NCI-H226 (cell line): Measurements from ENCODE around the gene GNPNAT1.

Experiments used
- DNase-seq: peaks from one replicate; pipeline ENCODE4 v3.0.0-alpha.2; 2015

GNPNAT1 gene

GRCh38 chr14:52791223-52792096, at the start of gene GNPNAT1:
Gene GNPNAT1, minus strand, starts transcription at chr14:52791607. Its CDS starts 6,957 bp downstream, at chr14:52784650.
- DNase-seq: peak; percentile 96

DNA sequence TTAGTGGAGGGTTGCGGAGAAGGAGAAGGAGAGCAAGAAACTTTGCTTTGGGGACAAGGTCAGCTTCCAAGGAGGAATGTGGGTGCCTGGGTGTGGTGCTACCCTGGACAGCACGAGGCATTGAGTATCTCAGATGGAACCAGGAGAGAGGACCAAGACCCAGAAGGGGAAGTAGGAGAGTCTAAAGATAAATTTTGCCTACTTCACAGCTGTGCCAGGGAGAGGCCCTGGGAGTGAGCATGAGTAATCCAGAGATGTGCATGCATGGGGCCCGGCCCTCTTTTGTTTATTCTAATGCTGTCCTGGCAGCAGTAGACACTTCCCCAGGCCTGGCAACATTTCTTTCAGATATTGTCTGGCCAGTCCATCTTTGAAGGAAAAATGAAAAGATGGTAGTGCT, 49.5 kb upstream of the GNPNAT1 start:
- DNase-seq: peak; percentile 86

- DNase-seq: no peak
Measured at GRCh38 chr14:52837451-52837850, 46.0 kb upstream of the GNPNAT1 start.

DNA sequence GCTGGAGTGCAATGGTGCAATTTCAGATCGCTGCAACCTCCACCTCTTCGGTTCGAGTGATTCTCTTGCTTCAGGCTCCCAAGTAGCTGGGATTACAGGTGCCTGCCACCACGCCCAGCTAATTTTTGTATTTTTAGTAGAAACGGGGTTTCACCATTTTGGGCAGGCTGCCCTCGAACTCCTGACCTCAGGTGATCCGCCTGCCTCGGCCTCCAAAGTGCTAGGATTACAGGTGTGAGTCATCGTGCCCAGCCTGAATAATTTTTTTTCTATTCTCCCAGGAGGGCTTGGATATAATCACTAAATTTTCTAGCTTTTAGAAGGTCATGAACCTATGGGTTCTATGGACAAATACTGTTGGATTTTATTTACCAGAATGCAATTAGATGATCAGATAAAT, 44.7 kb upstream of the GNPNAT1 start:
- no peak for DNase-seq

DNA sequence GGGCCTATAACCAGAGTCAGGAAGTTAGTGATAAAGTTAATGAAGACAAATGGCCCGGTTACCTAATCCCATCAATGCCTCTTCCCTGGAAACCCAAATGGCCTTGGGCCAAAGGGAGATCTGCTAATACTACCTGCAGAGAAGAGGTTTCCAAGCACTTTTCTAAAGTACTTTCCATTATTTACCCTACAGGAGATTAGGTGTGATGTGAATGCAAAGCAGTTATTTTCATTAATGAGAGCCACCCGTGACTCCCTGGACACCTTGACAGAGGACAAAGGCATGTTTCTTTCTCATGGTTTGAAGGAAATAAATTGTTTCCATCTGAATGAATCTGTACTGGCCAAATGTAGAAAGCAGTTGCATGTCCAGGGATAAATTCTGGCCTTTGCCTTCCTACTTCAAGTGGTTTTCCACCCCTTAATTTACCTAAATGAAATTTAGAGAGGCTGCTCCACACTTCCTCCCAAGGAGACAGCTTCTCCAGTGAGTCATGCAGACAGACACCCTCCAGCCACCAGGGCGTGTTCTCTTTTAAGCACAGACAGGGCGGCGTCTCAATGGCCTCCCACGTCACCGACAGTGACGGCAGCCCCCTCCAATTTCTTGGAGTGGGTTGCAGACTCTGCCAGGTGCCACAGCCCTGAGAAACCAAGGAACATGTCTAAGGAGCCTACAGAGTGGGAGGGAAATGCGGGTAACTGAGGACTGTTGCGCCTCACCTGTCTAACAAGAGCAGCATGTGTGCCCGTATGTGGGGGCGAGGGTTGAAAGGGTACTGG, 43.9 kb upstream of the GNPNAT1 start:
- peak; percentile 77 for DNase-seq

GRCh38 chr14:52834440-52834842, 43.0 kb upstream of the GNPNAT1 start:
- DNase-seq: peak; percentile 88

GRCh38 chr14:52833891-52834290, 42.5 kb upstream of the GNPNAT1 start:
- no peak for DNase-seq

DNA sequence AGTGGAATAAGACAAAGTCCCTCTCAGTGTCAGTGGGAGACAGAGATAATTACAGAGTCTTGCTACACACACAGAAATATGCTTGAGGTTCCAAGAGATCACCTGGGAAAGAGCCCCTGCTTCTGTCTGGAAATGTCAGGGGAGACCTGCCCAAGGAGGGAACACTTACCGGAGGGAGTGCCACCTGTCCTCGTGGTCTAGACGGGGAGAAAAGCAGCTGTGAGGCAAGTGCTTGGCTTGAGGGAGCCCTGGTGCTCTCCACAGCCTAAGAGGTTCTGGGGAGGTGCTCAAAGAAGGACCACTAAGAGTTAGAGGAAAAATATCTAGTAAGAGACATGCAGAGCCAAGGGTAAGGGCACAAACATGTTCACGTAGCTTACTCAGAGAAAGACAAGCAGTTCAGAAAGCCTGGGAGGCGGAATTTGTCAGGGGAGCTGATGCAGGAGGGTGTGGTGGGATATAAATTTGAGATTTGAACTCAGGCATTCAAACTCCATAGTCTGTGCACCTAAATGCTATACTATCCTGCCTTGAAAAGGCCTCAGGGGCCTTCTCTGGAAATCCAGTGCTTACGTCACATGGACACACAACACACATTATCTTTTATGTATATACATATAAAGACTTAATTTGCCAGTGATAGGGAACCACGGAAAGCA, 38.2 kb upstream of the GNPNAT1 start:
- no peak for DNase-seq

DNA sequence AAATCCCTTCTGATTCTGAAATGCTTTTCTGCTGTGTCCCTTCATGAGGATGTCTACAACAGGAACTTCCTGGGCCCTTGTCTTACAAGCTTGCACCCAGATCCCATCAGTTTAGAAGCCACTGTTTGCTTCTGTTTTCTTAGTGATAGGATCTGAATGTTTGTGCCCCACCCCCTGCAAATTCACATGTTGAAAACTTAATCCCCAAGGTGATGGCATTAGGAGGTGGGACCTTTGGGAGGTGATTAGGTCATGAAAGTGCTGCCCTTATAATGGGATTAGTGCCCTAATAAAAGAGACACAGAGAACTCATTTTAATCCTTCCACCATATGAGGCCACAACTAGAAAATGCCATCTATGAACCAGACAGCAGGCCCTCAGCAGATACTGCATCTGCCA, 36.0 kb upstream of the GNPNAT1 start:
- DNase-seq: no peak

- no peak for DNase-seq
Measured at GRCh38 chr14:52825085-52825484, 33.7 kb upstream of the GNPNAT1 start.

GRCh38 chr14:52824462-52824861, 33.1 kb upstream of the GNPNAT1 start:
- DNase-seq: no peak

DNA sequence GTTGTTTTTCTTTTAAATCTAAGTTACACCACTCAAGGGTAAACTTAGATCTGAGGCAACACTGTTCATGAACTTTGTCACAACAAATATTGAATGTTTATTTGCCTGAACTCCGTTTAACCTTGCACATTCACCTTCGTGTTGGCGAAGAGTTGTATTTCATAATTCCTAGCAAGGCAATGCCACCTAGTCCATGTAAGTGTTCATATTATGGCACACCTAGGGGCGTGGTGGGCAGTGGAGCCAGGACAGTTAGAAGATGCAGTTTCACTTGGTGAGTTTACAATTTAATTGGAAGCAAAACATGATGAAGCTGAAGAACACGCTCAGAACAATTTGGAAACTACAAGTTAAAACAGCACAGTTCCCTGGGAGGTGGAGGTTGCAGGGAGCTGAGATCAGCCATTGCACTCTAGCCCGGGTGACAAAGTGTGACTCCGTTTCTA, 30.4 kb upstream of the GNPNAT1 start:
- no peak for DNase-seq

GRCh38 chr14:52808101-52808500, 16.7 kb upstream of the GNPNAT1 start:
- no peak for DNase-seq

GRCh38 chr14:52806115-52806514, 14.7 kb upstream of the GNPNAT1 start:
- no peak for DNase-seq

DNA sequence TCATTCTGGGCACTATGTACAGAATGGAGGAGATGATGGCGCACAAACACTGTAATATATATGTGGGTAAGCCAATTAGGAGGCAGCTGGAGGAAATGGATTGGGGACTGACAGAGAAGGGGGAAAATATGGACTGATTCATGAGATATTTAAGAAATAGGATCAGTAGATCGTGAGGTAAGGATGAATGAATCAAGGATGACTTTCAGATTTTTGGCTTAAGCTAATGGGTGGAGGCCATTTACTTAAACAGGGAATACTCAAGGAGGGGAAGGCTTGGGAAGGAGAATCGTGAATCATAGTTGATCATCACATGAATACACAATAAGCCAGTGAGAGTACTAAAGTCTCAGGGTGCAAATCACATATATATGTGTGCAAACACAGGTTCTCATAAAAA, 11.2 kb upstream of the GNPNAT1 start:
- DNase-seq: peak; percentile 22

DNA sequence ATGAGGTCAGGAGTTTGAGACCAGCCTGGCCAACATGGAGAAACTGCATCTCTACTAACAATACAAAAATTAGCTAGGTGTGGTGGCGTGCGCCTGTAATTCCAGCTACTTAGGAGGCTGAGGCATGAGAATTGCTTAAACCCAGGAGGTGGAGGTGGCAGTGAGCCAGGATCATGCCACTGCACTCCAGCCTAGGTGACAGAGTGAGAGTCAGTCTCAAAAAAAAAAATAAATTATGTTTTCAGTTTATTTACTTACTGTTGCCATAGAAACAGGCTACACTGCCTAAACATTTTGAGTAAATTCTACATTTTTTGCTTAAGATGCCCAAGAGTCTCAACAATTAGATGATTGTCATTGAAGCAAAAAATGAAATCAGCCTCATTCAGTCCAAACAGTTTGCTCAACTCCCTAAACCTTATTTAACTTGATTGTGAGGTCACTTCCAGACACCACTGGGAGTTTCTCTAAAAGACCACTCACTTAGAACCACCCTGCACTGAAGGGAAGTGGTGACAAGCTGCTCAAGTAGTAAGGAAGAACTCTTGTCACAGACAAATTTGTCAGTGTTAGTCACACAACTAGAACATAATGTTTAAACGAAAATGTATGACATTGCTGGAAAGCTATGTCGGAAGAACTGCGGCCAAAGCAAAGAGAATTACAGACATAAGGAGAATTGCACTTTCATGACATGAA, 9.8 kb upstream of the GNPNAT1 start:
- no peak for DNase-seq

DNA sequence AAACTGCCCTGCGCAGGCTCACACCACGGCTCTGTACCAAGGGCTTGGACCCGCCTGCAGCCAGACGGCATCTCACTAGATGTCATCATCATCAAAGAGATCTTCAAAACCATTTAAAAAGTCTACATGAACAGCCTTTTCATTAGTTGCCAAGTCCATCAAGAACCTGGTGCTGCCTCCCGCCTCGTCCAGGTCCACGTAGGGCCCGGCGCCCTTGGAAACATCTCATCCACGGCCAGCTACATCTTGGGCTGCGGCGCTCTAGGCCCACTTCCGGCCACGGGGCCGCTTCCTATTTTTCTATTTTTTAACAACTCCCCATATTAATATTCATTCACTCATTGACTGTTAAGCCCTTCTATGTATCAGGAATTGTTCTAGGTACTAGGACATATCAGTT, 7.4 kb upstream of the GNPNAT1 start:
- no peak for DNase-seq

GRCh38 chr14:52797653-52798052, 6.2 kb upstream of the GNPNAT1 start:
- DNase-seq: no peak

GRCh38 chr14:52793061-52793460, 1.7 kb upstream of the GNPNAT1 start:
- no peak for DNase-seq

DNA sequence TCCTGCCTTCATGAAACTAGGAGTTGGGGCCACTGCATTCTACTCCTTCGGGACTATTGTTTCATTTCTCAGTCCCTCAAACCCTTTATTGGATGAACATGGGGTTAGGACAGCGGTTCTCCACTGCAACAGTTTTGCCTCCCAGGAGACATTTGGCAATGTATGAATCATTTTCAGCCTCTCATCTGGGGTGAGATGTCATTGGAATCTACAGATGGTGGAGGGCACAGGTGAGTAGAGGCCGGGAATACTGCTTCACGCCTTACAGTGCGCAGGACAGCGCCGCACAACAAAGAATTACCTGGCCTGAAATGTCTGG, 649 bp upstream of the GNPNAT1 start:
- no peak for DNase-seq

- DNase-seq: no peak
Measured at GRCh38 chr14:52790756-52791222, 618 bp downstream of the GNPNAT1 start.

- DNase-seq: no peak
Measured at GRCh38 chr14:52790011-52790755, 1.2 kb downstream of the GNPNAT1 start.
